Measurements from ENCODE around the gene C8G.

C8G gene

GRCh38 chr9:136955202-136955942 lies 10.3 kb downstream of the C8G start:
- DNase-seq, result no peak

- no peak for DNase-seq
Observed at GRCh38 chr9:136955943-136956335, 10.9 kb downstream of the C8G start.

GRCh38 chr9:136956604-136957003 lies 11.6 kb downstream of the C8G start:
- DNase-seq, result no peak

- DNase-seq, result no peak
Observed at GRCh38 chr9:136957461-136957860, 12.4 kb downstream of the C8G start.

GRCh38 chr9:136957901-136958300 lies 12.9 kb downstream of the C8G start:
- no peak for DNase-seq

- DNase-seq, result no peak
Observed at GRCh38 chr9:136958473-136958872, 13.4 kb downstream of the C8G start.

GRCh38 chr9:136958898-136959850 lies 14.1 kb downstream of the C8G start:
- DNase-seq, result no peak

- DNase-seq, result no peak
Observed at GRCh38 chr9:136960212-136960937, 15.3 kb downstream of the C8G start.

- DNase-seq, result no peak
Observed at GRCh38 chr9:136960938-136961275, 15.9 kb downstream of the C8G start.

- DNase-seq, result peak in 1 of 2 experiments; percentile 26
Observed at GRCh38 chr9:136961279-136962065, 16.4 kb downstream of the C8G start.

GRCh38 chr9:136962163-136962562 lies 17.1 kb downstream of the C8G start:
- no peak for DNase-seq

GRCh38 chr9:136962701-136963248 lies 17.7 kb downstream of the C8G start:
- no peak for DNase-seq

- peak in 1 of 2 experiments; percentile 53 for DNase-seq
Observed at GRCh38 chr9:136963341-136963740, 18.3 kb downstream of the C8G start.

- no peak for DNase-seq
Observed at GRCh38 chr9:136963751-136964150, 18.7 kb downstream of the C8G start.

- DNase-seq, result no peak
Observed at GRCh38 chr9:136964171-136964689, 19.2 kb downstream of the C8G start.

- DNase-seq, result no peak
Observed at GRCh38 chr9:136964833-136965422, 19.9 kb downstream of the C8G start.

- no peak for DNase-seq
Observed at GRCh38 chr9:136965771-136966484, 20.9 kb downstream of the C8G start.

- peak in 1 of 2 experiments; percentile 19 for DNase-seq
Observed at GRCh38 chr9:136968333-136969127, 23.5 kb downstream of the C8G start.

GRCh38 chr9:136969150-136969549 lies 24.1 kb downstream of the C8G start:
- DNase-seq, result no peak

GRCh38 chr9:136969774-136970173 lies 24.7 kb downstream of the C8G start:
- no peak for DNase-seq

Data from NCI-H524 (cell line).